ENCODE data around the gene GPT2.

GRCh38 chr16:46911038-46911437, 26.9 kb downstream of the GPT2 start:
- no peak for TF ChIP-seq CTCF (IDR thresholded peaks at IDR 0.05; ENCODE audit: low read depth, low read length, poor library complexity, severe bottlenecking)
- TF ChIP-seq EZH2phosphoT487 (IDR thresholded peaks at IDR 0.05; ENCODE audit: borderline replicate concordance, low read length): no peak

All from DOHH2 (cell line).